SK-N-MC (cell line): ENCODE results near the gene CDC16.

ENCODE experiments used
- EZH2 ChIP-seq: fragments of 200-600 bp; sonication (generic); IDR thresholded peaks from one replicate; pipeline ENCODE4 v1.6.1; 2017; ENCODE audit warnings: antibody characterized with exemption
- POLR2AphosphoS5 ChIP-seq: IDR thresholded peaks from 2 replicates; pipeline ENCODE4 v1.6.1; 2012; ENCODE audit warnings: mild to moderate bottlenecking, low read depth, low read length, borderline replicate concordance

- TF ChIP-seq EZH2 (no peak), POLR2AphosphoS5 (no peak)
Measured at GRCh38 chr13:114234266-114234644, 442 bp upstream of the CDC16 start.
